ENCODE data around the gene STYXL1.

The STYXL1 gene

DNA sequence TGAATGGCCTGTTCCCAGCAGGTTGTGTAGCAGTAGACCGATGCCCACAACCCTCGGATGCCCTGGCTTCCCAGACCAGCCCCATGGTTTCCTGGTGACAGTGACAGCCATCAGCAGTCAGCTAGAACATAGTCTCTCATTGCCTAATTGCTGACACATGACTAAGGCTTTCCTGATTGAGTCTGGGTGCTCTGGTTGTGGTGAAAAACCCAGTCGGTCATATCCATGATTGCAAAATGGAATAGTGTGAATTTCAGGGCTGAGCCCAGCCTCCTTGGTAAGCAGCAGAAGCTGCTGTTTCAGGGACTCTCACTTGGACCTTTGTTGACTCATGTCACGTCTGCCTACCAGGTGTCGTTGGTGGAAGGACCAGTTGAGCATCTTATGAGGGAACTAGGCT, 96.3 kb downstream of the STYXL1 start:
- H4K20me1 ChIP-seq (ENCODE audit: insufficient read depth), result no peaks in the 10 kb centered on the region
- H2AFZ ChIP-seq (ENCODE audit: low read depth), result no peak overlapping the region
- H3K4me2 ChIP-seq, result no peak overlapping the region
- TF ChIP-seq, protein P1, sequence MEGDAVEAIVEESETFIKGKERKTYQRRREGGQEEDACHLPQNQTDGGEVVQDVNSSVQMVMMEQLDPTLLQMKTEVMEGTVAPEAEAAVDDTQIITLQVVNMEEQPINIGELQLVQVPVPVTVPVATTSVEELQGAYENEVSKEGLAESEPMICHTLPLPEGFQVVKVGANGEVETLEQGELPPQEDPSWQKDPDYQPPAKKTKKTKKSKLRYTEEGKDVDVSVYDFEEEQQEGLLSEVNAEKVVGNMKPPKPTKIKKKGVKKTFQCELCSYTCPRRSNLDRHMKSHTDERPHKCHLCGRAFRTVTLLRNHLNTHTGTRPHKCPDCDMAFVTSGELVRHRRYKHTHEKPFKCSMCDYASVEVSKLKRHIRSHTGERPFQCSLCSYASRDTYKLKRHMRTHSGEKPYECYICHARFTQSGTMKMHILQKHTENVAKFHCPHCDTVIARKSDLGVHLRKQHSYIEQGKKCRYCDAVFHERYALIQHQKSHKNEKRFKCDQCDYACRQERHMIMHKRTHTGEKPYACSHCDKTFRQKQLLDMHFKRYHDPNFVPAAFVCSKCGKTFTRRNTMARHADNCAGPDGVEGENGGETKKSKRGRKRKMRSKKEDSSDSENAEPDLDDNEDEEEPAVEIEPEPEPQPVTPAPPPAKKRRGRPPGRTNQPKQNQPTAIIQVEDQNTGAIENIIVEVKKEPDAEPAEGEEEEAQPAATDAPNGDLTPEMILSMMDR (conservative IDR thresholded peaks at IDR 0.05; ENCODE audit: low read depth, low read length), result no peak
- no peaks in the 10 kb centered on the region for H3K4me1 ChIP-seq (ENCODE audit: low read depth, poor library complexity, severe bottlenecking)
- no peaks in the 10 kb centered on the region for H3K79me2 ChIP-seq (ENCODE audit: insufficient read depth, low read depth)
- no peaks in the 10 kb centered on the region for H3K27me3 ChIP-seq (ENCODE audit: insufficient read depth, low read depth)
- H3K9ac ChIP-seq, result no peak overlapping the region
- H3K4me3 ChIP-seq (IDR thresholded peaks at IDR 0.05; ENCODE audit: insufficient read depth, low read depth, low read length), result no peak overlapping the region
- peaks cover 4% of the 10 kb centered on the region; the same call in 1 of the 2 replicates for H3K36me3 ChIP-seq (ENCODE audit: insufficient read depth)
- no peak overlapping the region for H3K27ac ChIP-seq

DNA sequence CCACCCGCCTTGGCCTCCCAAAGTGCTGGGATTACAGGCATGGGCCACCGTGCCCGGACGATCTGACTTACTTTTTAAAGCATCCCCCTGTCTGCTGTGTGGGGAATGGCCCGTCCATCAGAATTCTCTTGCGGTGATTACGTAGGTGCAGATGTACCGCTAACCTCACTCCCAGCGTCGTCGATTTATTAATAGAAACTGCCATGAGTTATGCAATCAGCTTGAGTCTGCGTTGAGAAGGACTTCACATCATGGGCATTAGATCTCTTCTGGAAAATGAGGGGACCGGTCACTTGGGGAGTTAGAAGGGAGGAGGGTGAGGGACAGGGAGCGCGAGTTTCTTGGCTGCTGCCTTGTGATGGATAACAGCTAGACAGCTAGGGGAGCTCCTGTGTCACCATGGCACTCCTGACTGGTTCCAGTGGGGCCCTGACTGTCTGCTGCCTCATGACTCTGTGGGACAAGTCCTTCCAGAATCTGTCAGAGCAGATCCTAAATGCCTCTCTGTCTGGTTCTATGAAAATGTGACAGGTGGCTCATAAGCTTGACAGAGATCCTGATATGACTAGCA, 97.6 kb downstream of the STYXL1 start:
- Histone ChIP-seq H3K79me2 (ENCODE audit: insufficient read depth, low read depth) (no peaks in the 10 kb centered on the region), H3K27me3 (ENCODE audit: insufficient read depth, low read depth) (no peaks in the 10 kb centered on the region), H3K27ac (no peak overlapping the region), H2AFZ (ENCODE audit: low read depth) (no peak overlapping the region), H3K4me2 (no peak overlapping the region), H3K4me1 (ENCODE audit: low read depth, poor library complexity, severe bottlenecking) (no peaks in the 10 kb centered on the region), H3K4me3 (IDR thresholded peaks at IDR 0.05; ENCODE audit: insufficient read depth, low read depth, low read length) (no peak overlapping the region), H4K20me1 (ENCODE audit: insufficient read depth) (no peaks in the 10 kb centered on the region), H3K9ac (no peak overlapping the region), H3K36me3 (ENCODE audit: insufficient read depth) (no peaks in the 10 kb centered on the region; the same call in 1 of the 2 replicates)
- TF ChIP-seq, protein P1 (conservative IDR thresholded peaks at IDR 0.05; ENCODE audit: low read depth, low read length), result no peak

DNA sequence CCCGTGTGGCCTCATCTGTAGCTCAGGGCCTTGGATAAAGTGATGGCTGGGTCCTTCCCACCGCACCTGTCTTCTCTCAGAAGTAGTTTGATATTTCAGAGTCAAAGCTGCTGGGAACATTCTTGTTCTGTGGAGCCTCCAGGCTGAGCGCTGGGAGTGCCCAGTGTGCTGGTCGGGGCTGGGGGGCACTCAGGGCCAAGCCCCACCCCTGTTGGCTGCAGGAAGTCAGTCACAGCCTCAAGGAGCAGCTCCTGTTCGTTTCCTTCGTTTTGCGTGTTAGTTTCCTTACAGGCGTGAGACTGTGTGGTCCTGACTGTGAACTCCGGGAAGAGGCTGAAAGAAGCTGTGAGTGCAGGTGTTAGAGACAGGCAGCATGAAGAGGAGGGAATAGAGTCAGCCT, 99.6 kb downstream of the STYXL1 start:
- no peaks in the 10 kb centered on the region for H3K79me2 ChIP-seq (ENCODE audit: insufficient read depth, low read depth)
- no peaks in the 10 kb centered on the region for H3K4me1 ChIP-seq (ENCODE audit: low read depth, poor library complexity, severe bottlenecking)
- no peak overlapping the region for H3K4me2 ChIP-seq
- no peaks in the 10 kb centered on the region for H3K27me3 ChIP-seq (ENCODE audit: insufficient read depth, low read depth)
- no peak overlapping the region for H2AFZ ChIP-seq (ENCODE audit: low read depth)
- TF ChIP-seq, protein P1 (conservative IDR thresholded peaks at IDR 0.05; ENCODE audit: low read depth, low read length), result no peak
- H4K20me1 ChIP-seq (ENCODE audit: insufficient read depth), result no peaks in the 10 kb centered on the region
- H3K4me3 ChIP-seq (IDR thresholded peaks at IDR 0.05; ENCODE audit: insufficient read depth, low read depth, low read length), result no peak overlapping the region
- no peak overlapping the region for H3K27ac ChIP-seq
- H3K9ac ChIP-seq, result no peak overlapping the region
- no peaks in the 10 kb centered on the region for H3K36me3 ChIP-seq (ENCODE audit: insufficient read depth)

Data from KMS-11 (cell line).